SH-SY5Y (cell line): ENCODE data around the gene DEPDC7.

Experiments used
- GATA2 ChIP-seq: IDR thresholded peaks from 2 replicates; pipeline ENCODE4 v1.6.1; 2011; ENCODE audit warnings: mild to moderate bottlenecking, low read depth, low read length
- GATA3 ChIP-seq: IDR thresholded peaks from 2 replicates; pipeline ENCODE4 v1.6.1; 2011; ENCODE audit warnings: low read depth, mild to moderate bottlenecking, low read length, moderate library complexity

DNA sequence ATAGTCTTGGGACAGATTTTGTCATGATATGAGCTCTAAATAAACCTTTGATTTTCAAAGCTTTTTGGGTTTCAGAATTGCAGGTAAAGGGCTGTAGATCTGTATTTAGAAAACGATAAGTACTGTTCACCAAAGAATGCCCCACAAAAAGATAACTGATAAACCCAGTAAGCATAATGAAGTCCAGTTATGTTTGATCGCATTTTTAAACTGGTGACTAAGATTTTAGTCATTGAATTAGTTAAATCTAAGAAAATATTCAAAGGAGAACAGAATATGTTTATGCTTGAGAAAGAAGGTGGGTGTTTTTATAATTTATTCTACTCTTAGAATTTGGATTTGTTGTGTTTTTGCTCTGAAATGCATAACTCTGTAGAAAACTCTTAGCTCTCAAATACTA, 11.6 kb downstream of the DEPDC7 start:
- TF ChIP-seq GATA3 (no peak), GATA2 (no peak)
